Immature natural killer cell (primary cell): ENCODE data around the gene NSG1. TPM values are rescaled to one million over a fixed set of nuclear protein-coding genes. Genes with fewer than 3 reads are reported as not detected.
A peak's percentile ranks its signal among the peaks of the same experiment; 100 is the strongest.

Experiments
- DNase-seq, 3 donors: peaks; one replicate each; pipeline ENCODE4 v3.0.0; 2022; ENCODE audit warnings: mixed read lengths in 1 of 3
- H3K27ac Mint-ChIP-seq, 6 donors: one replicate each; pipeline ENCODE4 v1.8.0; 2020; ENCODE audit warnings: mixed read lengths in 6 of 6, mild to moderate bottlenecking in 5 of 6, inconsistent platforms in 4 of 6, moderate library complexity in 3 of 6
- H3K27me3 Mint-ChIP-seq, 3 donors: one replicate each; pipeline ENCODE4 v1.8.0; 2020 to 2021; ENCODE audit warnings: low read depth in 3 of 3, mild to moderate bottlenecking in 3 of 3, mixed read lengths in 3 of 3, moderate library complexity in 3 of 3, inconsistent platforms in 1 of 3
- H3K36me3 Mint-ChIP-seq, 3 donors: one replicate each; pipeline ENCODE4 v1.8.0; 2020; ENCODE audit warnings: mixed read lengths in 3 of 3, inconsistent platforms in 2 of 3, mild to moderate bottlenecking in 2 of 3
- H3K4me1 Mint-ChIP-seq, 2 donors: one replicate each; pipeline ENCODE4 v1.8.0; 2020; ENCODE audit warnings: inconsistent platforms in 2 of 2, mild to moderate bottlenecking in 2 of 2, mixed read lengths in 2 of 2, moderate library complexity in 1 of 2
- H3K4me3 Mint-ChIP-seq, 5 donors: one replicate each; pipeline ENCODE4 v1.8.0; 2020; ENCODE audit warnings: mild to moderate bottlenecking in 5 of 5, mixed read lengths in 5 of 5, inconsistent platforms in 3 of 5, moderate library complexity in 3 of 5
- H3K9me3 Mint-ChIP-seq, 6 donors: one replicate each; pipeline ENCODE4 v1.8.0; 2020; ENCODE audit warnings: mild to moderate bottlenecking in 6 of 6, mixed read lengths in 6 of 6, inconsistent platforms in 4 of 6, moderate library complexity in 3 of 6
- polyA plus RNA-seq, 3 donors: library from polyadenylated mRNA; unstranded; fragments of 300-500 nt; fragmentation: Illumina TruSeq; gene quantifications; one replicate each; pipeline ENCODE4 v1.2.3, GENCODE V29; 2021

The NSG1 gene
- polyA plus RNA-seq, 3 donors from 2014 or later = 2.5 to 7.9 (median 4.5) TPM

DNA sequence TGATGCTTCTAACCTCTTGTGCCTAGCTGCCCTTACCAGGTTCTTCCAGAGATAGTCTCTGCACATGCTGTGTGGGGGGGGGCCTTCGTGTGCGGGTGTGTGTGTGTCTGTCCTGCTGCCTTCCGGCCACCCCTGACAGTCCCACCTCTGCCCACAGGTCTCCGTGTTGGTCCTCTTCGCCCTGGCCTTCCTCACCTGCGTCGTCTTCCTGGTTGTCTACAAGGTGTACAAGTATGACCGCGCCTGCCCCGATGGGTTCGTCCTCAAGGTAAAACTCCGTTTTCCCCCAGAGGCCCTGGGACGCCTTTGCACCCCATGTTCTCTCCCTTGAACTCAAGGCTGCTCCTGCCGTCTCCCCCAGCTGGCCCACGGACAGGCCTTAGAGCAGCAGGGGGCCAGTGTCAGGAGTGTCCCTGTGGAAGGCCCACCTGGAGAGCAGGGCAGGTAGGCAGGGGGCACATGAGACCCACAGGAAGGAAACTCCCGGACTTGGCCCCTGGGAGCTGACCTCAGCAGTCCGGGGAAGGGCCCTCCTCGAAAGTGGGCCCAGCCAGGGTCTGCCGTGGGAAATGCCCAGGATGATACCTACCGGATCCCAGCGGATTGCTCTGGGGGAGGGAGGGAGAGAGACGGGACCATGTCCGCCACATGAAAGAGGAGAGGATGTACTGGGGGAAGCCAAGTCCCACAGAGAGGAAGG is 22.7 kb downstream of the NSG1 start:
- peaks cover 0 to 2% (median 0%) of the 10 kb centered on the region in 3 donors for H3K36me3 Mint-ChIP-seq
- H3K27ac Mint-ChIP-seq = no peak overlapping the region

GRCh38 chr4:4410271-4410670 is 23.4 kb downstream of the NSG1 start:
- H3K27ac Mint-ChIP-seq = no peak overlapping the region
- H3K9me3 Mint-ChIP-seq = no peaks in the 10 kb centered on the region
- no peaks in the 10 kb centered on the region for H3K4me1 Mint-ChIP-seq
- peaks cover 0 to 4% (median 0%) of the 10 kb centered on the region in 3 donors for H3K36me3 Mint-ChIP-seq
- no peak for DNase-seq
- no peak overlapping the region for H3K4me3 Mint-ChIP-seq
- H3K27me3 Mint-ChIP-seq = peaks cover 0 to 2% (median 0%) of the 10 kb centered on the region in 3 donors

More for the DNA sequence above, 22.7 kb downstream of the NSG1 start:
- Mint-ChIP-seq H3K4me3 (no peak overlapping the region), H3K27me3 (peaks cover 0 to 2% (median 2%) of the 10 kb centered on the region in 3 donors), H3K9me3 (no peaks in the 10 kb centered on the region), H3K4me1 (no peaks in the 10 kb centered on the region)
- DNase-seq = no peak

GRCh38 chr4:4411906-4412305 is 25.0 kb downstream of the NSG1 start:
- no peaks in the 10 kb centered on the region for H3K9me3 Mint-ChIP-seq
- H3K4me3 Mint-ChIP-seq = no peak overlapping the region
- H3K36me3 Mint-ChIP-seq = peaks cover 0 to 8% (median 3%) of the 10 kb centered on the region in 3 donors
- no peaks in the 10 kb centered on the region for H3K4me1 Mint-ChIP-seq
- H3K27me3 Mint-ChIP-seq = peaks cover 0 to 2% (median 2%) of the 10 kb centered on the region in 3 donors
- DNase-seq = no peak
- no peak overlapping the region for H3K27ac Mint-ChIP-seq

- H3K27ac Mint-ChIP-seq = peak overlapping the region in 1 of 6 donors; percentile 76
- peaks cover 0 to 2% (median 0%) of the 10 kb centered on the region in 3 donors for H3K27me3 Mint-ChIP-seq
- no peak overlapping the region for H3K4me3 Mint-ChIP-seq
- H3K36me3 Mint-ChIP-seq = peaks cover 0 to 8% (median 3%) of the 10 kb centered on the region in 3 donors
- H3K4me1 Mint-ChIP-seq = no peaks in the 10 kb centered on the region
- DNase-seq = no peak
- H3K9me3 Mint-ChIP-seq = no peaks in the 10 kb centered on the region
These were observed 25.9 kb downstream of the NSG1 start for GRCh38 chr4:4412641-4413372.

GRCh38 chr4:4413373-4413725 is 26.4 kb downstream of the NSG1 start:
- H3K27ac Mint-ChIP-seq = peak overlapping the region in 1 of 6 donors; percentile 81
- no peaks in the 10 kb centered on the region for H3K9me3 Mint-ChIP-seq
- DNase-seq = no peak
- peaks cover 0 to 2% (median 0%) of the 10 kb centered on the region in 3 donors for H3K27me3 Mint-ChIP-seq
- no peaks in the 10 kb centered on the region for H3K4me1 Mint-ChIP-seq
- peaks cover 1 to 10% (median 3%) of the 10 kb centered on the region in 3 donors for H3K36me3 Mint-ChIP-seq
- H3K4me3 Mint-ChIP-seq = no peak overlapping the region

- no peak for DNase-seq
- H3K36me3 Mint-ChIP-seq = peaks cover 6 to 15% (median 7%) of the 10 kb centered on the region in 3 donors
- H3K4me1 Mint-ChIP-seq = no peaks in the 10 kb centered on the region
- H3K27me3 Mint-ChIP-seq = peaks cover 0 to 2% (median 0%) of the 10 kb centered on the region in 3 donors
- no peaks in the 10 kb centered on the region for H3K9me3 Mint-ChIP-seq
- peak overlapping the region in 2 of 6 donors; percentile 20 to 81 for H3K27ac Mint-ChIP-seq
- H3K4me3 Mint-ChIP-seq = no peak overlapping the region
These were observed 26.9 kb downstream of the NSG1 start for GRCh38 chr4:4413806-4414205.

GRCh38 chr4:4415107-4415805 is 28.4 kb downstream of the NSG1 start:
- H3K4me3 Mint-ChIP-seq = no peak overlapping the region
- no peak overlapping the region for H3K27ac Mint-ChIP-seq
- H3K27me3 Mint-ChIP-seq = peaks cover 0 to 2% (median 0%) of the 10 kb centered on the region in 3 donors
- no peaks in the 10 kb centered on the region for H3K4me1 Mint-ChIP-seq
- H3K36me3 Mint-ChIP-seq = peaks cover 14 to 19% (median 15%) of the 10 kb centered on the region in 3 donors
- DNase-seq = no peak
- no peaks in the 10 kb centered on the region for H3K9me3 Mint-ChIP-seq

DNA sequence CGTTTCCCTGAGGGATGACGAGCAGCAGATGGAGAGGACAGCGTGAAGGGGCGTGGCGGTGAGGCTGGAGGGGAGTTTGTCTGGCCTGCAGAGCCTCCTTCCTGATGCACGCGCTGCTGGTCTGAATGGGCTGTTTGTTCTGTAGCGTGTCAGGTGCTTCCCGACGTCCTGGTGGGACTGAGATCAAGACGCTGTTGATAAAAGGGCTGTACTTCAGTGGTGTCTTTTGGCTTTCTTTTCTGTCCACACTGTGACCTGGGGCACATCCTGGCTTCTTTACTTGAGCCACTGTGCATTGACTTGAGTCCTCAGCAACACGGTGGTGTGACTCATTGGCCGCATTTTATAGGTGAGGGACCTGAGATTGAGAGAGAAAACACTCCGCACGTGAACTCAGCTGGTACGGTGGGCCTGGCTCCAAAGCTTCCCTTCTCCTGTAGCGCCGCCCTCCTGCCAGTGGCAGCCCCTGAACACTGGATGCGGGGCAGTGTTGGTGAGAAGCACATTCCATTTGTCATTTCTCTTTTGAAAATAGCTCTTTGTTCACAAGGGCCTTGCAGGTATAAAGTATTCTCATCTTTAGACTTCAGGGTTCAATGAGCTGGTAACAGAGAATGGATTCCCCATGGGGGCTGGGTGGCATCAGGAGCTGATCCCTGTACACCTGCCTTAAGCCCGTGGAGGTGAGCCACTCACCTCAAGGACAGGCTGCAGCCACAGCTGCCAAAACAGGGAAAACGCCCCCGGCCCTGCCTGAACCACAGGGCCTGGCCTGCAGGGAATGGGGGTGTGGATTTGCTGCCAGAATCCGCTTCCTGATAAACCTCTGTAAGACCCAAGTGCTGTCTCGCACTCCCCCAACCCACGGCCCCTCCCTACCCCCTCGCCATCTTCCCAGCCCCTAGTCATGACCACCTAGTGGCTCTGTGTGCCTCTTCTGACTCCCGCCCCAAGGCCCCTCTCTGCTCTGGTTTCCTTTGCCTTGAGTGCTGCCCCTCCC is 29.2 kb downstream of the NSG1 start:
- Mint-ChIP-seq H3K27ac (peak overlapping the region in 1 of 6 donors; percentile 13), H3K4me1 (no peaks in the 10 kb centered on the region), H3K36me3 (peaks cover 19 to 25% (median 20%) of the 10 kb centered on the region in 3 donors), H3K4me3 (no peak overlapping the region), H3K9me3 (no peaks in the 10 kb centered on the region), H3K27me3 (peaks cover 0 to 2% (median 0%) of the 10 kb centered on the region in 3 donors)
- DNase-seq = no peak

DNA sequence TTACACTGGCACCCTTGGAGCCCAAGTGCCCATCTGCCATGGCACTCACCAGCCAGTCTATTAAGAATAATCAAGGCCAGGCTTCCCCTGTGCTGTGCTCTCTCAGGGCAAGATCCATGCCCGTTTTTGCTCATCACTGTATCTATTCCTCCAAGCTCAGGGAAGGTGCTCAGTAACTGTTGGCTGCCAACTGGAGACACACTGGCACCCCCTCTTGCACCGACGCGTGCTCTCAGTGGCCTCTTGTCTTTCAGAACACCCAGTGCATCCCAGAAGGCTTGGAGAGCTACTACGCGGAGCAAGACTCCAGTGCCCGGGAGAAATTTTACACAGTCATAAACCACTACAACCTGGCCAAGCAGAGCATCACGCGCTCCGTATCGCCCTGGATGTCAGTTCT is 30.1 kb downstream of the NSG1 start:
- Mint-ChIP-seq H3K27ac (peak overlapping the region in 2 of 6 donors; percentile 13 to 18), H3K27me3 (peaks cover 0 to 2% (median 0%) of the 10 kb centered on the region in 3 donors), H3K36me3 (peaks cover 20 to 32% (median 26%) of the 10 kb centered on the region in 3 donors), H3K4me1 (no peaks in the 10 kb centered on the region), H3K4me3 (no peak overlapping the region), H3K9me3 (no peaks in the 10 kb centered on the region)
- no peak for DNase-seq

GRCh38 chr4:4417886-4418285 is 31.0 kb downstream of the NSG1 start:
- no peaks in the 10 kb centered on the region for H3K9me3 Mint-ChIP-seq
- no peak overlapping the region for H3K4me3 Mint-ChIP-seq
- DNase-seq = no peak
- peaks cover 23 to 32% (median 26%) of the 10 kb centered on the region in 3 donors for H3K36me3 Mint-ChIP-seq
- peaks cover 0 to 2% (median 0%) of the 10 kb centered on the region in 3 donors for H3K27me3 Mint-ChIP-seq
- no peaks in the 10 kb centered on the region for H3K4me1 Mint-ChIP-seq
- no peak overlapping the region for H3K27ac Mint-ChIP-seq

GRCh38 chr4:4418676-4419390 is 31.9 kb downstream of the NSG1 start:
- Mint-ChIP-seq H3K9me3 (no peaks in the 10 kb centered on the region), H3K27me3 (peaks cover 0 to 2% (median 0%) of the 10 kb centered on the region in 3 donors), H3K27ac (peak overlapping the region in 2 of 6 donors; percentile 48 to 56), H3K4me1 (no peaks in the 10 kb centered on the region), H3K4me3 (no peak overlapping the region), H3K36me3 (peaks cover 23 to 32% (median 31%) of the 10 kb centered on the region in 3 donors)
- DNase-seq = no peak

DNA sequence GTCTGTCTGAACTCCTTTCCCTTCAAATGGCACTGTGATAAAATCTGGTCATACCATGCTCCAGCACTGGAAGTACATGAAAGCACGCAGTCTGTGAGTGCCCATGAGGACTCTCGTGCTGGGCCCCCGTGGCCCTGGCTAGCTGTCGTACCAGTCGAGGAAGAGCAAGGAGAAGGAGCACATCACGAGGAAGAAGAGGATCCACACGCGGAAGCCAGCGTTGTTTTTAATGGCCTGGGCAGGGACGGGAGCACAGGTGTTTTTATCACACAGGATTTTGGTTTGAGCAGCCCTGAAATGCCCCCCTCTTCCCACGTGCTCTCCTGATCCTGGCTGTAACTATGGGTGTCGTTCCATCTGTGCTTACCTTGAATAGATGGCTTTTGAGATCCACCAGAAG is 33.0 kb downstream of the NSG1 start:
- Mint-ChIP-seq H3K4me3 (no peak overlapping the region), H3K4me1 (no peaks in the 10 kb centered on the region), H3K9me3 (no peaks in the 10 kb centered on the region), H3K36me3 (peaks cover 23 to 32% (median 27%) of the 10 kb centered on the region in 3 donors), H3K27ac (peak overlapping the region in 1 of 6 donors; percentile 12), H3K27me3 (peaks cover 0 to 2% (median 0%) of the 10 kb centered on the region in 3 donors)
- DNase-seq = no peak
